ENCODE measurements around the gene PABPC4L. TPM values are rescaled to one million over a fixed set of nuclear protein-coding genes. Genes with fewer than 3 reads are reported as not detected.

The PABPC4L gene
- total RNA-seq, 1 experiment from 2014 or later, result 2.2 TPM

GRCh38 chr4:134160211-134160610 is 41.4 kb downstream of the PABPC4L start:
- Histone ChIP-seq H3K79me2 (ENCODE audit: insufficient read depth, low read length) (no peaks in the 10 kb centered on the region), H4K8ac (replicated peaks; ENCODE audit: insufficient read length, low read depth, low read length) (no peak overlapping the region), H2BK20ac (ENCODE audit: low read depth, low read length, poor library complexity, severe bottlenecking) (no peak overlapping the region), H3K4me1 (ENCODE audit: insufficient read depth, low read length) (no peaks in the 10 kb centered on the region), H3K14ac (ENCODE audit: insufficient read depth, low read length) (no peak overlapping the region), H3T11ph (ENCODE audit: low read length) (no peak overlapping the region), H2BK120ac (ENCODE audit: low read depth, low read length, poor library complexity, severe bottlenecking) (no peak overlapping the region), H4K5ac (ENCODE audit: insufficient read length, low read depth, low read length) (no peak overlapping the region), H2BK15ac (ENCODE audit: low read depth, low read length) (no peak overlapping the region), H3K18ac (ENCODE audit: insufficient read length, low read depth, low read length) (no peak overlapping the region), H3K27me3 (ENCODE audit: insufficient read depth, low read length) (no peaks in the 10 kb centered on the region), H2BK12ac (ENCODE audit: insufficient read length, low read depth, low read length) (no peak overlapping the region), H3K9me3 (ENCODE audit: control insufficient read depth, low read depth, low read length) (no peaks in the 10 kb centered on the region), H4K91ac (ENCODE audit: insufficient read length, low read depth, low read length) (no peak overlapping the region), H3K23me2 (ENCODE audit: insufficient read length, low read depth, low read length, poor library complexity, severe bottlenecking) (no peaks in the 10 kb centered on the region), H3K4ac (ENCODE audit: low read depth, low read length) (no peak overlapping the region), H3K23ac (ENCODE audit: insufficient read length, low read depth, low read length) (no peak overlapping the region), H3K9ac (ENCODE audit: extremely low read depth, insufficient read length, low read length) (no peak overlapping the region), H4K20me1 (ENCODE audit: control insufficient read depth, insufficient read depth, insufficient read length) (no peaks in the 10 kb centered on the region), H2BK5ac (ENCODE audit: insufficient read length, low read length) (no peak overlapping the region), H3K4me2 (ENCODE audit: insufficient read depth, insufficient read length, low read length) (no peak overlapping the region), H3K79me1 (ENCODE audit: insufficient read depth, low read depth, low read length, poor library complexity, severe bottlenecking) (no peaks in the 10 kb centered on the region), H2AFZ (ENCODE audit: low read length) (no peak overlapping the region), H3K27ac (ENCODE audit: insufficient read length, low read depth, low read length) (no peak overlapping the region), H3K56ac (ENCODE audit: insufficient read length, low read depth, low read length) (no peak overlapping the region), H2AK5ac (ENCODE audit: insufficient read length, low read length) (no peak overlapping the region)
- Mint-ChIP-seq H3K36me3 (ENCODE audit: insufficient read depth in 1 of 3, low read depth in 3 of 3) (no peaks in the 10 kb centered on the region; a peak in 2 of 7 replicates), H3K27ac (no peak overlapping the region), H3K4me1 (peaks cover 10 to 17% of the 10 kb centered on the region in 2 experiments), H3K27me3 (ENCODE audit: low read depth) (no peaks in the 10 kb centered on the region), H3K4me3 (no peak overlapping the region), H3K9me3 (peaks cover 2 to 8% of the 10 kb centered on the region in 2 experiments; a peak in 2 of 5 replicates)
- no peak for DNase-seq
- WGBS (ENCODE audit: extremely low coverage, insufficient read length, low lambda C conversion rate), result no CpG with 5 or more reads among the region's 2 CpGs
- TF ChIP-seq CTCF (conservative IDR thresholded peaks at IDR 0.05), result no peak
